HCT116 (cell line): ENCODE data around the gene INO80. TPM values are rescaled to one million over a fixed set of nuclear protein-coding genes. Genes with fewer than 3 reads are reported as not detected.

Experiments used
- ATAC-seq: fragments of 200-7000 bp; cut with Tn5 transposase; 2 replicates; pipeline ENCODE4 v1.9.1; 2020; ENCODE audit warnings: mild to moderate bottlenecking, moderate library complexity
- BruUV-seq: library from RNA; stranded (reverse); fragments of 400-500 nt; replicated peaks from 2 replicates; lab custom pipeline; 2021; lab: Mats Ljungman, UMichigan
- CTCF ChIA-PET: fragments of 300-600 bp; sonication (Branson Sonifier 250); formaldehyde crosslinking; loops from one replicate; lab custom pipeline; 2021; ENCODE audit warnings: antibody characterized with exemption; lab: Charles Lee
- POLR2A ChIA-PET: fragments of 300-600, 350-600 bp; sonication (Branson Sonifier 250); formaldehyde crosslinking; loops from one replicate; lab custom pipeline; 2021; ENCODE audit warnings: antibody characterized with exemption; lab: Charles Lee
- RAD21 ChIA-PET, 2 experiments: fragments of 300-600 bp; sonication (Branson Sonifier 250); formaldehyde crosslinking; loops; one replicate each; lab custom pipeline; 2023; ENCODE audit warnings: low total read pairs in 2 of 2; ENCODE audit not compliant: uncharacterized antibody in 2 of 2, unreplicated experiment in 2 of 2, low non-redundant PET in 1 of 2; lab: Charles Lee
- DNase-seq: peaks from one replicate; pipeline ENCODE4 v3.0.0-alpha.2; 2010; ENCODE audit warnings: low read depth, low spot score
- H2AFZ ChIP-seq: fragments of 200-600 bp; shearing (Covaris generic), sonication (generic); 2 replicates; pipeline ENCODE4 v1.6.1; 2017; ENCODE audit warnings: low read depth, mixed run types, mixed read lengths, antibody characterized with exemption, low read length; ENCODE audit not compliant: poor library complexity, severe bottlenecking
- H3K27ac ChIP-seq: 2 replicates; pipeline ENCODE4 v1.5.1; 2012; ENCODE audit warnings: low read depth, low read length
- H3K27me3 ChIP-seq: fragments of 200-600 bp; sonication (generic); 2 replicates; pipeline ENCODE4 v1.6.1; 2016; ENCODE audit warnings: mixed run types, low read length, mixed read lengths; ENCODE audit not compliant: insufficient read depth
- H3K36me3 ChIP-seq, 2 experiments: fragments of 200-500 bp in 1 of 2; fragments of 200-600 bp in 1 of 2; sonication (Bioruptor generic) in 1 of 2; sonication (generic) in 1 of 2; 2 replicates each; pipeline versions ENCODE4 v1.5.1 to v1.6.1; 2014 to 2016; ENCODE audit warnings: low read length in 2 of 2, inconsistent platforms in 1 of 2, mixed read lengths in 1 of 2, mixed run types in 1 of 2; ENCODE audit not compliant: insufficient read depth in 2 of 2, control insufficient read depth in 1 of 2
- H3K4me1 ChIP-seq, 2 experiments: fragments of 200-600 bp in 1 of 2; sonication (generic) in 1 of 2; 2 replicates each; pipeline versions ENCODE4 v1.5.1 to v1.6.1; 2012 to 2017; ENCODE audit warnings: low read length in 2 of 2, inconsistent platforms in 1 of 2, mild to moderate bottlenecking in 1 of 2, mixed read lengths in 1 of 2, mixed run types in 1 of 2, moderate library complexity in 1 of 2; ENCODE audit not compliant: insufficient read depth in 2 of 2, control insufficient read depth in 1 of 2
- H3K4me2 ChIP-seq: fragments of 200-600 bp; sonication (generic); 2 replicates; pipeline ENCODE4 v1.6.1; 2017; ENCODE audit warnings: mixed run types, low read length, mixed read lengths
- H3K4me3 ChIP-seq, 2 experiments: fragments of 200-600 bp in 1 of 2; sonication (generic) in 1 of 2; replicated peaks in 1 of 2; 2 replicates each; pipeline ENCODE4 v1.5.1; 2011 to 2016; ENCODE audit warnings: low read length in 2 of 2, control low read depth in 1 of 2, low read depth in 1 of 2, mild to moderate bottlenecking in 1 of 2, mixed read lengths in 1 of 2, mixed run types in 1 of 2
- H3K79me2 ChIP-seq: fragments of 200-600 bp; sonication (generic); 2 replicates; pipeline ENCODE4 v1.6.1; 2017; ENCODE audit warnings: mild to moderate bottlenecking, mixed run types, low read length, moderate library complexity, mixed read lengths; ENCODE audit not compliant: insufficient read depth
- H3K9ac ChIP-seq: fragments of 200-600 bp; sonication (generic); 2 replicates; pipeline ENCODE4 v1.6.1; 2016; ENCODE audit warnings: low read length, mixed read lengths
- H3K9me2 ChIP-seq: fragments of 200-600 bp; sonication (generic), shearing (Covaris generic); 2 replicates; pipeline ENCODE4 v1.6.1; 2017; ENCODE audit warnings: mixed run types, mild to moderate bottlenecking, moderate library complexity; ENCODE audit not compliant: insufficient read depth
- H3K9me3 ChIP-seq, 2 experiments: fragments of 200-500 bp in 1 of 2; fragments of 200-600 bp in 1 of 2; sonication (Bioruptor generic) in 1 of 2; sonication (generic) in 1 of 2; 2 replicates each; pipeline ENCODE4 v1.6.1; 2014 to 2017; ENCODE audit warnings: low read length in 2 of 2, mixed read lengths in 2 of 2, inconsistent platforms in 1 of 2, low read depth in 1 of 2, mild to moderate bottlenecking in 1 of 2, mixed run types in 1 of 2, moderate library complexity in 1 of 2; ENCODE audit not compliant: control insufficient read depth in 1 of 2, insufficient read depth in 1 of 2
- H4K20me1 ChIP-seq: fragments of 200-600 bp; sonication (generic), shearing (Covaris generic); 2 replicates; pipeline ENCODE4 v1.6.1; 2017; ENCODE audit warnings: mixed run types, mild to moderate bottlenecking, moderate library complexity; ENCODE audit not compliant: insufficient read depth
- CBX3 ChIP-seq: IDR thresholded peaks from 2 replicates; pipeline ENCODE4 v1.6.1; 2012; ENCODE audit warnings: low read depth
- CEBPB ChIP-seq: IDR thresholded peaks from 2 replicates; pipeline ENCODE4 v1.6.1; 2012; ENCODE audit warnings: low read depth
- EZH2phosphoT487 ChIP-seq: fragments of 200-600 bp; IDR thresholded peaks from 2 replicates; pipeline ENCODE4 v1.6.1; 2018; ENCODE audit warnings: antibody characterized with exemption, borderline replicate concordance
- POLR2AphosphoS5 ChIP-seq: IDR thresholded peaks from 2 replicates; pipeline ENCODE4 v1.6.1; 2011; ENCODE audit warnings: mild to moderate bottlenecking, low read depth, low read length, moderate library complexity
- RAD21 ChIP-seq: IDR thresholded peaks from 2 replicates; pipeline ENCODE4 v1.6.1; 2012; ENCODE audit warnings: low read depth, mild to moderate bottlenecking
- SRF ChIP-seq: IDR thresholded peaks from 2 replicates; pipeline ENCODE4 v1.6.1; 2012; ENCODE audit warnings: low read depth
- TCF7L2 ChIP-seq: IDR thresholded peaks from 2 replicates; pipeline ENCODE4 v1.7.0; 2011; ENCODE audit warnings: borderline replicate concordance, inconsistent platforms; ENCODE audit not compliant: insufficient read depth, insufficient read length; ENCODE audit errors: extremely low read depth
- YY1 ChIP-seq: IDR thresholded peaks from 2 replicates; pipeline ENCODE4 v1.6.1; 2011; ENCODE audit warnings: low read length, low read depth, moderate library complexity, mild to moderate bottlenecking; ENCODE audit not compliant: insufficient replicate concordance; ENCODE audit errors: extremely low read depth
- ZFX ChIP-seq: fragments of 450-650 bp; IDR thresholded peaks from 2 replicates; pipeline ENCODE4 v1.6.1; 2017
- ZNF274 ChIP-seq: fragments of 200-500 bp; sonication (Bioruptor generic); IDR thresholded peaks from 2 replicates; pipeline ENCODE4 v1.6.1; 2014; ENCODE audit warnings: mild to moderate bottlenecking, low read depth, low read length, inconsistent platforms
- intact Hi-C: fragments of 100-400 bp; cut with micrococcal nuclease; formaldehyde crosslinking; loops from 2 replicates; pipeline ENCODE4 v1.10.0; 2022
- total RNA-seq: library from RNA; stranded (reverse); gene quantifications from one replicate; pipeline ENCODE4 v1.2.1, GENCODE V29; 2021; ENCODE audit not compliant: unreplicated experiment
- TF ChIP-seq, protein P1 (sequence below): IDR thresholded peaks from 2 replicates; pipeline ENCODE4 v1.6.1; 2012; ENCODE audit warnings: low read depth
- TF ChIP-seq, protein P2 (sequence below): IDR thresholded peaks from 2 replicates; pipeline ENCODE4 v1.6.1; 2012

The INO80 gene
- total RNA-seq, 1 experiment from 2014 or later: 28.2 TPM

DNA sequence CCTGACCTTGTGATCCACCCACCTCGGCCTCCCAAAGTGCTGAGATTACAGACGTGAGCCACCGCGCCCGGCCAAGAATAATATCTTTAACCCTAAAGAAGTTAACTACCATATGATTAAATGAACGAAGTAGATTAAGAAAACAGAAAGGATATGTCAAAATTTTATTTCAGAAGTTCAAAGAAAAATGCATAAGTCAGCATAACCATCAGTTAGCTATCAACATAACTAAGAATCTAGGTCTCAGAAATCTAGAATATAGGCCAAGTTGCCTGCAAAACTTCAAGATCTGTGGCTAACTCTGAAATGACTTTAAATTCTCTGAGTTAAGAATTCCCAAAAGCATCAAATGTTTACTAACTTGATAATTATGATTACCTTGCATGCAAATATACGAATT lies 38.0 kb downstream of the INO80 start:
- ATAC-seq (no peak), DNase-seq (no peak)
- intact Hi-C loops: no loop called here
- Histone ChIP-seq H3K9me3 (no peaks in the 10 kb centered on the region), H2AFZ (no peak overlapping the region), H4K20me1 (0 out of 2 replicates have a peak, but pooled peaks cover 2% of the 10 kb centered on the region), H3K4me2 (no peak overlapping the region), H3K36me3 (peaks cover 45 to 67% of the 10 kb centered on the region in 2 experiments; a peak in 3 of 4 replicates), H3K79me2 (peaks cover 30% of the 10 kb centered on the region), H3K27ac (no peak overlapping the region), H3K4me1 (no peaks in the 10 kb centered on the region), H3K4me3 (no peak overlapping the region), H3K9me2 (no peaks in the 10 kb centered on the region), H3K9ac (no peak overlapping the region), H3K27me3 (no peaks in the 10 kb centered on the region)
- ChIA-PET RAD21 (interaction anchor here in 1 of 2 experiments (0.7 kb wide), 1 partner anchor 17 kb away, joined by 3 read pairs; no protein-coding TSS in a partner anchor), CTCF (no interaction called here), POLR2A (no interaction called here)
- no TSS peak for BruUV-seq
- no peak for TF ChIP-seq CBX3
- TF ChIP-seq, protein P1, sequence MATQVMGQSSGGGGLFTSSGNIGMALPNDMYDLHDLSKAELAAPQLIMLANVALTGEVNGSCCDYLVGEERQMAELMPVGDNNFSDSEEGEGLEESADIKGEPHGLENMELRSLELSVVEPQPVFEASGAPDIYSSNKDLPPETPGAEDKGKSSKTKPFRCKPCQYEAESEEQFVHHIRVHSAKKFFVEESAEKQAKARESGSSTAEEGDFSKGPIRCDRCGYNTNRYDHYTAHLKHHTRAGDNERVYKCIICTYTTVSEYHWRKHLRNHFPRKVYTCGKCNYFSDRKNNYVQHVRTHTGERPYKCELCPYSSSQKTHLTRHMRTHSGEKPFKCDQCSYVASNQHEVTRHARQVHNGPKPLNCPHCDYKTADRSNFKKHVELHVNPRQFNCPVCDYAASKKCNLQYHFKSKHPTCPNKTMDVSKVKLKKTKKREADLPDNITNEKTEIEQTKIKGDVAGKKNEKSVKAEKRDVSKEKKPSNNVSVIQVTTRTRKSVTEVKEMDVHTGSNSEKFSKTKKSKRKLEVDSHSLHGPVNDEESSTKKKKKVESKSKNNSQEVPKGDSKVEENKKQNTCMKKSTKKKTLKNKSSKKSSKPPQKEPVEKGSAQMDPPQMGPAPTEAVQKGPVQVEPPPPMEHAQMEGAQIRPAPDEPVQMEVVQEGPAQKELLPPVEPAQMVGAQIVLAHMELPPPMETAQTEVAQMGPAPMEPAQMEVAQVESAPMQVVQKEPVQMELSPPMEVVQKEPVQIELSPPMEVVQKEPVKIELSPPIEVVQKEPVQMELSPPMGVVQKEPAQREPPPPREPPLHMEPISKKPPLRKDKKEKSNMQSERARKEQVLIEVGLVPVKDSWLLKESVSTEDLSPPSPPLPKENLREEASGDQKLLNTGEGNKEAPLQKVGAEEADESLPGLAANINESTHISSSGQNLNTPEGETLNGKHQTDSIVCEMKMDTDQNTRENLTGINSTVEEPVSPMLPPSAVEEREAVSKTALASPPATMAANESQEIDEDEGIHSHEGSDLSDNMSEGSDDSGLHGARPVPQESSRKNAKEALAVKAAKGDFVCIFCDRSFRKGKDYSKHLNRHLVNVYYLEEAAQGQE: no peak
- no peak for TF ChIP-seq ZFX
- no peak for TF ChIP-seq YY1
- TF ChIP-seq TCF7L2: no peak
- TF ChIP-seq CEBPB: no peak
- no peak for TF ChIP-seq RAD21
- no peak for TF ChIP-seq POLR2AphosphoS5
- TF ChIP-seq SRF: no peak
- no peak for TF ChIP-seq EZH2phosphoT487
- no peak for TF ChIP-seq ZNF274
- TF ChIP-seq, protein P2, sequence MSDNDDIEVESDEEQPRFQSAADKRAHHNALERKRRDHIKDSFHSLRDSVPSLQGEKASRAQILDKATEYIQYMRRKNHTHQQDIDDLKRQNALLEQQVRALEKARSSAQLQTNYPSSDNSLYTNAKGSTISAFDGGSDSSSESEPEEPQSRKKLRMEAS: no peak
